Keratinocyte (primary cell): ENCODE results near the gene DAPK2. TPM values are rescaled to one million over a fixed set of nuclear protein-coding genes. Genes with fewer than 3 reads are reported as not detected.

ENCODE experiments used
- DNase-seq: peaks from one replicate; pipeline ENCODE4 v3.0.0-alpha.2; 2011; ENCODE audit warnings: low read depth, missing footprints, low spot score
- FAIRE-seq: peaks from 2 replicates; lab custom pipeline; 2011; peaks lifted over from hg19 to GRCh38; lab: Jason Lieb, UNC
- H2AFZ ChIP-seq: 2 replicates; pipeline ENCODE4 v1.6.0; 2012; ENCODE audit warnings: low read length, control low read depth, inconsistent platforms; ENCODE audit not compliant: control insufficient read depth
- H3K27ac ChIP-seq: 2 replicates; pipeline ENCODE4 v1.5.1; 2011; ENCODE audit warnings: low read length; ENCODE audit not compliant: control insufficient read depth, insufficient read depth
- H3K27me3 ChIP-seq: 3 replicates; pipeline ENCODE4 v1.6.0; 2011; ENCODE audit warnings: low read length; ENCODE audit not compliant: control insufficient read depth, insufficient read depth; ENCODE audit errors: extremely low read depth
- H3K36me3 ChIP-seq, 2 experiments: 2 replicates in 1 of 2; 3 replicates in 1 of 2; pipeline ENCODE4 v1.5.1; 2011; ENCODE audit warnings: low read length in 2 of 2, mild to moderate bottlenecking in 1 of 2; ENCODE audit not compliant: control insufficient read depth in 2 of 2, insufficient read depth in 2 of 2; ENCODE audit errors: extremely low read depth in 1 of 2
- H3K4me1 ChIP-seq: 3 replicates; pipeline ENCODE4 v1.5.1; 2011; ENCODE audit warnings: low read length; ENCODE audit not compliant: control insufficient read depth, insufficient read depth; ENCODE audit errors: extremely low read depth
- H3K4me2 ChIP-seq: 3 replicates; pipeline ENCODE4 v1.6.0; 2011; ENCODE audit warnings: low read depth, low read length; ENCODE audit not compliant: control insufficient read depth, insufficient read depth; ENCODE audit errors: extremely low read depth
- H3K4me3 ChIP-seq, 3 experiments: fragments of 200-600 bp in 1 of 3; sonication (generic) in 1 of 3; 2 replicates in 2 of 3; 3 replicates in 1 of 3; pipeline ENCODE4 v1.5.1; 2011 to 2016; ENCODE audit warnings: low read length in 3 of 3, mild to moderate bottlenecking in 3 of 3, control low read depth in 2 of 3, inconsistent platforms in 1 of 3, low read depth in 1 of 3, mixed read lengths in 1 of 3, mixed run types in 1 of 3, moderate library complexity in 1 of 3; ENCODE audit not compliant: control insufficient read depth in 2 of 3, insufficient read depth in 2 of 3; ENCODE audit errors: extremely low read depth in 1 of 3
- H3K79me2 ChIP-seq: 2 replicates; pipeline ENCODE4 v1.6.0; 2012; ENCODE audit warnings: low read length; ENCODE audit not compliant: control insufficient read depth, insufficient read depth
- H3K9ac ChIP-seq: 3 replicates; pipeline ENCODE4 v1.6.0; 2011; ENCODE audit warnings: low read length; ENCODE audit not compliant: control insufficient read depth, insufficient read depth; ENCODE audit errors: extremely low read depth
- H3K9me1 ChIP-seq: 3 replicates; pipeline ENCODE4 v1.6.0; 2011; ENCODE audit warnings: low read length; ENCODE audit not compliant: control insufficient read depth, insufficient read depth; ENCODE audit errors: extremely low read depth
- H3K9me3 ChIP-seq: 2 replicates; pipeline ENCODE4 v1.5.1; 2012; ENCODE audit warnings: low read depth, low read length; ENCODE audit not compliant: control insufficient read depth
- H4K20me1 ChIP-seq: 3 replicates; pipeline ENCODE4 v1.6.0; 2011; ENCODE audit warnings: low read length; ENCODE audit not compliant: control insufficient read depth, insufficient read depth; ENCODE audit errors: extremely low read depth
- CTCF ChIP-seq, 3 experiments: IDR thresholded peaks in 1 of 3; conservative IDR thresholded peaks in 1 of 3; optimal IDR thresholded peaks in 1 of 3; 2 replicates in 2 of 3; 3 replicates in 1 of 3; pipeline versions ENCODE3 to v1.5.1; 2011; ENCODE audit warnings: low read length in 3 of 3, mild to moderate bottlenecking in 3 of 3, moderate library complexity in 2 of 3, control low read depth in 1 of 3, inconsistent platforms in 1 of 3; ENCODE audit not compliant: insufficient read depth in 2 of 3; ENCODE audit errors: extremely low read depth in 1 of 3
- EZH2 ChIP-seq: IDR thresholded peaks from one replicate; pipeline ENCODE4 v1.6.1; 2012; ENCODE audit warnings: inconsistent platforms, mild to moderate bottlenecking, low read length, moderate library complexity
- dilution Hi-C: fragments of 300-500 bp; cut with MboI; formaldehyde crosslinking; loops from one replicate; pipeline ENCODE4 v1.7.0; 2020; ENCODE audit warnings: low sequenced_read_pairs; ENCODE audit not compliant: extremely low pct_ligation_motif_present
- polyA plus RNA-seq, 5 experiments: library from polyadenylated mRNA; depleted of rRNA in 3 of 5; stranded (reverse) in 3 of 5; stranded (forward) in 1 of 5; unstranded in 1 of 5; fragments of >200 nt; gene quantifications; 1 replicate in 1 of 5; 2 replicates in 3 of 5; 3 replicates in 1 of 5; pipeline versions ENCODE4 v1.2.1 to v1.2.3, GENCODE V29; 2011 to 2012; ENCODE audit warnings: missing spikeins in 2 of 5, low read depth in 1 of 5, low replicate concordance in 1 of 5

DAPK2 gene
- polyA plus RNA-seq, 1 donor (not counting 4 experiments of a cell fraction or from before 2014, with no cell fraction given) = 1.4 TPM

- H3K36me3 ChIP-seq = no peaks in the 10 kb centered on the region
- FAIRE-seq = no peak
These were observed 54.6 kb downstream of the DAPK2 start for GRCh38 chr15:63991706-63992105.

GRCh38 chr15:63990454-63990853 lies 55.8 kb downstream of the DAPK2 start:
- DNase-seq = no peak
- Histone ChIP-seq H3K9ac (no peak overlapping the region), H4K20me1 (no peaks in the 10 kb centered on the region), H3K36me3 (no peaks in the 10 kb centered on the region), H3K27ac (no peak overlapping the region), H2AFZ (no peak overlapping the region), H3K9me1 (no peaks in the 10 kb centered on the region), H3K4me2 (no peak overlapping the region), H3K9me3 (no peaks in the 10 kb centered on the region), H3K4me1 (no peaks in the 10 kb centered on the region), H3K4me3 (no peak overlapping the region), H3K27me3 (no peaks in the 10 kb centered on the region), H3K79me2 (no peaks in the 10 kb centered on the region)
- FAIRE-seq = no peak
- no peak for TF ChIP-seq CTCF (optimal IDR thresholded peaks at IDR 0.05 in 1 of 3, IDR thresholded peaks at IDR 0.05 in 1 of 3, conservative IDR thresholded peaks at IDR 0.05 in 1 of 3; ENCODE audit: extremely low read depth in 1 of 3, insufficient read depth in 2 of 3, low read length in 3 of 3)
- no peak for TF ChIP-seq EZH2
- dilution Hi-C loops = no loop called here

More at GRCh38 chr15:63991706-63992105, 54.6 kb downstream of the DAPK2 start:
- no peaks in the 10 kb centered on the region for H3K9me3 ChIP-seq
- no peak overlapping the region for H3K4me2 ChIP-seq
- dilution Hi-C loops = no loop called here
- DNase-seq = no peak
- H4K20me1 ChIP-seq = no peaks in the 10 kb centered on the region
- H3K9ac ChIP-seq = no peak overlapping the region
- H3K79me2 ChIP-seq = no peaks in the 10 kb centered on the region
- H3K9me1 ChIP-seq = no peaks in the 10 kb centered on the region
- H3K27me3 ChIP-seq = no peaks in the 10 kb centered on the region
- H2AFZ ChIP-seq = no peak overlapping the region
- no peak overlapping the region for H3K4me3 ChIP-seq
- no peak overlapping the region for H3K27ac ChIP-seq
- peaks cover 1% of the 10 kb centered on the region for H3K4me1 ChIP-seq
- no peak for TF ChIP-seq EZH2
- no peak for TF ChIP-seq CTCF (optimal IDR thresholded peaks at IDR 0.05 in 1 of 3, IDR thresholded peaks at IDR 0.05 in 1 of 3, conservative IDR thresholded peaks at IDR 0.05 in 1 of 3; ENCODE audit: extremely low read depth in 1 of 3, insufficient read depth in 2 of 3, low read length in 3 of 3)
